HCT116 (cell line): Measurements from ENCODE around the gene SYNDIG1. TPM values are rescaled to one million over a fixed set of nuclear protein-coding genes. Genes with fewer than 3 reads are reported as not detected.

Source experiments
- ATAC-seq: fragments of 200-7000 bp; cut with Tn5 transposase; 2 replicates; pipeline ENCODE4 v1.9.1; 2020; ENCODE audit warnings: mild to moderate bottlenecking, moderate library complexity
- BruUV-seq: library from RNA; stranded (reverse); fragments of 400-500 nt; replicated peaks from 2 replicates; lab custom pipeline; 2021; lab: Mats Ljungman, UMichigan
- CTCF ChIA-PET: fragments of 300-600 bp; sonication (Branson Sonifier 250); formaldehyde crosslinking; loops from one replicate; lab custom pipeline; 2021; ENCODE audit warnings: antibody characterized with exemption; lab: Charles Lee
- POLR2A ChIA-PET: fragments of 300-600, 350-600 bp; sonication (Branson Sonifier 250); formaldehyde crosslinking; loops from one replicate; lab custom pipeline; 2021; ENCODE audit warnings: antibody characterized with exemption; lab: Charles Lee
- RAD21 ChIA-PET, 2 experiments: fragments of 300-600 bp; sonication (Branson Sonifier 250); formaldehyde crosslinking; loops; one replicate each; lab custom pipeline; 2023; ENCODE audit warnings: low total read pairs in 2 of 2; ENCODE audit not compliant: uncharacterized antibody in 2 of 2, unreplicated experiment in 2 of 2, low non-redundant PET in 1 of 2; lab: Charles Lee
- DNase-seq: peaks from one replicate; pipeline ENCODE4 v3.0.0-alpha.2; 2010; ENCODE audit warnings: low read depth, low spot score
- H2AFZ ChIP-seq: fragments of 200-600 bp; shearing (Covaris generic), sonication (generic); 2 replicates; pipeline ENCODE4 v1.6.1; 2017; ENCODE audit warnings: low read depth, mixed run types, mixed read lengths, antibody characterized with exemption, low read length; ENCODE audit not compliant: poor library complexity, severe bottlenecking
- H3K27ac ChIP-seq: 2 replicates; pipeline ENCODE4 v1.5.1; 2012; ENCODE audit warnings: low read depth, low read length
- H3K27me3 ChIP-seq: fragments of 200-600 bp; sonication (generic); 2 replicates; pipeline ENCODE4 v1.6.1; 2016; ENCODE audit warnings: mixed run types, low read length, mixed read lengths; ENCODE audit not compliant: insufficient read depth
- H3K36me3 ChIP-seq, 2 experiments: fragments of 200-500 bp in 1 of 2; fragments of 200-600 bp in 1 of 2; sonication (Bioruptor generic) in 1 of 2; sonication (generic) in 1 of 2; 2 replicates each; pipeline versions ENCODE4 v1.5.1 to v1.6.1; 2014 to 2016; ENCODE audit warnings: low read length in 2 of 2, inconsistent platforms in 1 of 2, mixed read lengths in 1 of 2, mixed run types in 1 of 2; ENCODE audit not compliant: insufficient read depth in 2 of 2, control insufficient read depth in 1 of 2
- H3K4me1 ChIP-seq, 2 experiments: fragments of 200-600 bp in 1 of 2; sonication (generic) in 1 of 2; 2 replicates each; pipeline versions ENCODE4 v1.5.1 to v1.6.1; 2012 to 2017; ENCODE audit warnings: low read length in 2 of 2, inconsistent platforms in 1 of 2, mild to moderate bottlenecking in 1 of 2, mixed read lengths in 1 of 2, mixed run types in 1 of 2, moderate library complexity in 1 of 2; ENCODE audit not compliant: insufficient read depth in 2 of 2, control insufficient read depth in 1 of 2
- H3K4me2 ChIP-seq: fragments of 200-600 bp; sonication (generic); 2 replicates; pipeline ENCODE4 v1.6.1; 2017; ENCODE audit warnings: mixed run types, low read length, mixed read lengths
- H3K4me3 ChIP-seq, 2 experiments: fragments of 200-600 bp in 1 of 2; sonication (generic) in 1 of 2; replicated peaks in 1 of 2; 2 replicates each; pipeline ENCODE4 v1.5.1; 2011 to 2016; ENCODE audit warnings: low read length in 2 of 2, control low read depth in 1 of 2, low read depth in 1 of 2, mild to moderate bottlenecking in 1 of 2, mixed read lengths in 1 of 2, mixed run types in 1 of 2
- H3K79me2 ChIP-seq: fragments of 200-600 bp; sonication (generic); 2 replicates; pipeline ENCODE4 v1.6.1; 2017; ENCODE audit warnings: mild to moderate bottlenecking, mixed run types, low read length, moderate library complexity, mixed read lengths; ENCODE audit not compliant: insufficient read depth
- H3K9ac ChIP-seq: fragments of 200-600 bp; sonication (generic); 2 replicates; pipeline ENCODE4 v1.6.1; 2016; ENCODE audit warnings: low read length, mixed read lengths
- H3K9me2 ChIP-seq: fragments of 200-600 bp; sonication (generic), shearing (Covaris generic); 2 replicates; pipeline ENCODE4 v1.6.1; 2017; ENCODE audit warnings: mixed run types, mild to moderate bottlenecking, moderate library complexity; ENCODE audit not compliant: insufficient read depth
- H3K9me3 ChIP-seq, 2 experiments: fragments of 200-500 bp in 1 of 2; fragments of 200-600 bp in 1 of 2; sonication (Bioruptor generic) in 1 of 2; sonication (generic) in 1 of 2; 2 replicates each; pipeline ENCODE4 v1.6.1; 2014 to 2017; ENCODE audit warnings: low read length in 2 of 2, mixed read lengths in 2 of 2, inconsistent platforms in 1 of 2, low read depth in 1 of 2, mild to moderate bottlenecking in 1 of 2, mixed run types in 1 of 2, moderate library complexity in 1 of 2; ENCODE audit not compliant: control insufficient read depth in 1 of 2, insufficient read depth in 1 of 2
- H4K20me1 ChIP-seq: fragments of 200-600 bp; sonication (generic), shearing (Covaris generic); 2 replicates; pipeline ENCODE4 v1.6.1; 2017; ENCODE audit warnings: mixed run types, mild to moderate bottlenecking, moderate library complexity; ENCODE audit not compliant: insufficient read depth
- CEBPB ChIP-seq: IDR thresholded peaks from 2 replicates; pipeline ENCODE4 v1.6.1; 2012; ENCODE audit warnings: low read depth
- EZH2 ChIP-seq: fragments of 200-600 bp; sonication (generic); IDR thresholded peaks from 2 replicates; pipeline ENCODE4 v1.6.1; 2017; ENCODE audit warnings: antibody characterized with exemption, mixed run types
- FOSL1 ChIP-seq: IDR thresholded peaks from 2 replicates; pipeline ENCODE4 v1.6.1; 2012; ENCODE audit warnings: low read depth
- SIN3A ChIP-seq: IDR thresholded peaks from 2 replicates; pipeline ENCODE4 v1.6.1; 2012; ENCODE audit warnings: low read depth
- SP1 ChIP-seq: IDR thresholded peaks from 2 replicates; pipeline ENCODE4 v1.6.1; 2012; ENCODE audit warnings: low read depth
- TCF7L2 ChIP-seq: IDR thresholded peaks from 2 replicates; pipeline ENCODE4 v1.7.0; 2011; ENCODE audit warnings: borderline replicate concordance, inconsistent platforms; ENCODE audit not compliant: insufficient read depth, insufficient read length; ENCODE audit errors: extremely low read depth
- intact Hi-C: fragments of 100-400 bp; cut with micrococcal nuclease; formaldehyde crosslinking; loops from 2 replicates; pipeline ENCODE4 v1.10.0; 2022
- total RNA-seq: library from RNA; stranded (reverse); gene quantifications from one replicate; pipeline ENCODE4 v1.2.1, GENCODE V29; 2021; ENCODE audit not compliant: unreplicated experiment
- TF ChIP-seq, protein P1 (sequence below), 3 experiments: fragments of 200-600 bp in 1 of 3; sonication (generic) in 1 of 3; IDR thresholded peaks in 2 of 3; conservative IDR thresholded peaks in 1 of 3; 2 replicates each; pipeline ENCODE4 v1.5.1; 2012 to 2017; ENCODE audit warnings: low read depth in 2 of 3, low read length in 2 of 3, antibody characterized with exemption in 1 of 3, borderline replicate concordance in 1 of 3, control low read depth in 1 of 3, mild to moderate bottlenecking in 1 of 3, mixed read lengths in 1 of 3, mixed run types in 1 of 3, moderate library complexity in 1 of 3; ENCODE audit not compliant: insufficient read depth in 1 of 3
- TF ChIP-seq, protein P2 (sequence below): IDR thresholded peaks from 2 replicates; pipeline ENCODE4 v1.6.1; 2011; ENCODE audit warnings: mild to moderate bottlenecking, low read length, moderate library complexity; ENCODE audit not compliant: insufficient replicate concordance; ENCODE audit errors: extremely low read depth

SYNDIG1 gene
- total RNA-seq, 1 experiment from 2014 or later, result not detected

DNA sequence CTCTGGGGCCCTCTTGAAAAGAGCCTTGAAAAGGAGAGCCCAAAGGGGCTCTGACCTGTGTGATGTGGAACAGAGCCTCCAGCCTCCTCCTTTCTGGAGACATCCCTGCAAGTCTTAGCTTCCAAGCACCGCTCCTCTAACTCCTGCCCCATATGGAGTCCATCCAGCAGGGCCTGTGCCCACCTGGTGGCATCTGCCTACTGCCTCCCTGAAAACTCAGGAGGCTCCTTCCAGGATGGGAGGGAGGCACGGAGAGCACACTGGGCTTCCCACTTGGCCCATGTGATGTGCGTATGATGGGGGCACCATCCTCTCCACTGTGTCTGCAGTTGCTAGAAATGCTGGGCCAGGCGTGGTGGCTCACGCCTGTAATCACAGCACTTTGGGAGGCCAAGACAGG, 98.1 kb downstream of the SYNDIG1 start:
- H3K9me3 ChIP-seq, result no peaks in the 10 kb centered on the region
- no peak overlapping the region for H3K9ac ChIP-seq
- H2AFZ ChIP-seq, result no peak overlapping the region
- ChIA-PET POLR2A (no interaction called here), CTCF (no interaction called here), RAD21 (no interaction called here)
- ATAC-seq (no peak), DNase-seq (no peak)
- intact Hi-C loops, result no loop called here
- no peaks in the 10 kb centered on the region for H4K20me1 ChIP-seq
- H3K9me2 ChIP-seq, result no peaks in the 10 kb centered on the region
- H3K27me3 ChIP-seq, result peaks cover 66% of the 10 kb centered on the region
- no peaks in the 10 kb centered on the region for H3K79me2 ChIP-seq
- no peak overlapping the region for H3K27ac ChIP-seq
- no peak overlapping the region for H3K4me3 ChIP-seq
- BruUV-seq, result no TSS peak
- no peak overlapping the region for H3K4me2 ChIP-seq
- H3K4me1 ChIP-seq, result no peaks in the 10 kb centered on the region
- no peak for TF ChIP-seq CEBPB
- no peak for TF ChIP-seq EZH2
- no peak for TF ChIP-seq TCF7L2
- no peak for TF ChIP-seq FOSL1
- no peaks in the 10 kb centered on the region for H3K36me3 ChIP-seq

DNA sequence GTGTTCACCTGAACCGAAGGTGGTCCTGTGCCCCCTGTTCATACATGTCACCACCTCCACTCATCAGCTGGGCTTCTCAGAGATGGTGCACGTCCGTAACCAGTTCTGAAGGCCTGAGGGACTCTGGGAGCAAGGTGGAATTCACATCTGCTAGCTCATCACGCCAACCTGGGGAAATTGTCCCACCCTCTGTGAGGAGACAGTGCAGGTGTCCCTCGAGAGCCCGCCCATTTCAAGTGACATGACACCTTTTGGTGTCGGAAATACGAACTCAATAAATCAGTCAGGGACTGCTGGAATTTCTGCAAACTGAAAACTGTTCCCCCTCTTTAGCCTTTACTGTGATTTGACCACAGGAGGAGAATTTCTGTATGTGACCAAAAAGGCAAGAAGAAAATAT, 99.4 kb downstream of the SYNDIG1 start:
- no peak overlapping the region for H3K27ac ChIP-seq
- POLR2A ChIA-PET, result no interaction called here
- no peaks in the 10 kb centered on the region for H3K9me2 ChIP-seq
- no peak overlapping the region for H2AFZ ChIP-seq
- RAD21 ChIA-PET, result no interaction called here
- H3K4me1 ChIP-seq, result no peaks in the 10 kb centered on the region
- TF ChIP-seq SIN3A, result no peak
- no peak for TF ChIP-seq SP1
- TF ChIP-seq, protein P1, sequence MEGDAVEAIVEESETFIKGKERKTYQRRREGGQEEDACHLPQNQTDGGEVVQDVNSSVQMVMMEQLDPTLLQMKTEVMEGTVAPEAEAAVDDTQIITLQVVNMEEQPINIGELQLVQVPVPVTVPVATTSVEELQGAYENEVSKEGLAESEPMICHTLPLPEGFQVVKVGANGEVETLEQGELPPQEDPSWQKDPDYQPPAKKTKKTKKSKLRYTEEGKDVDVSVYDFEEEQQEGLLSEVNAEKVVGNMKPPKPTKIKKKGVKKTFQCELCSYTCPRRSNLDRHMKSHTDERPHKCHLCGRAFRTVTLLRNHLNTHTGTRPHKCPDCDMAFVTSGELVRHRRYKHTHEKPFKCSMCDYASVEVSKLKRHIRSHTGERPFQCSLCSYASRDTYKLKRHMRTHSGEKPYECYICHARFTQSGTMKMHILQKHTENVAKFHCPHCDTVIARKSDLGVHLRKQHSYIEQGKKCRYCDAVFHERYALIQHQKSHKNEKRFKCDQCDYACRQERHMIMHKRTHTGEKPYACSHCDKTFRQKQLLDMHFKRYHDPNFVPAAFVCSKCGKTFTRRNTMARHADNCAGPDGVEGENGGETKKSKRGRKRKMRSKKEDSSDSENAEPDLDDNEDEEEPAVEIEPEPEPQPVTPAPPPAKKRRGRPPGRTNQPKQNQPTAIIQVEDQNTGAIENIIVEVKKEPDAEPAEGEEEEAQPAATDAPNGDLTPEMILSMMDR (IDR thresholded peaks at IDR 0.05 in 2 of 3, conservative IDR thresholded peaks at IDR 0.05 in 1 of 3; ENCODE audit: borderline replicate concordance in 1 of 3, insufficient read depth in 1 of 3, low read depth in 2 of 3, low read length in 2 of 3), result no peak
- TF ChIP-seq, protein P2, sequence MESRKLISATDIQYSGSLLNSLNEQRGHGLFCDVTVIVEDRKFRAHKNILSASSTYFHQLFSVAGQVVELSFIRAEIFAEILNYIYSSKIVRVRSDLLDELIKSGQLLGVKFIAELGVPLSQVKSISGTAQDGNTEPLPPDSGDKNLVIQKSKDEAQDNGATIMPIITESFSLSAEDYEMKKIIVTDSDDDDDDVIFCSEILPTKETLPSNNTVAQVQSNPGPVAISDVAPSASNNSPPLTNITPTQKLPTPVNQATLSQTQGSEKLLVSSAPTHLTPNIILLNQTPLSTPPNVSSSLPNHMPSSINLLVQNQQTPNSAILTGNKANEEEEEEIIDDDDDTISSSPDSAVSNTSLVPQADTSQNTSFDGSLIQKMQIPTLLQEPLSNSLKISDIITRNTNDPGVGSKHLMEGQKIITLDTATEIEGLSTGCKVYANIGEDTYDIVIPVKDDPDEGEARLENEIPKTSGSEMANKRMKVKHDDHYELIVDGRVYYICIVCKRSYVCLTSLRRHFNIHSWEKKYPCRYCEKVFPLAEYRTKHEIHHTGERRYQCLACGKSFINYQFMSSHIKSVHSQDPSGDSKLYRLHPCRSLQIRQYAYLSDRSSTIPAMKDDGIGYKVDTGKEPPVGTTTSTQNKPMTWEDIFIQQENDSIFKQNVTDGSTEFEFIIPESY, result no peak
- no peaks in the 10 kb centered on the region for H4K20me1 ChIP-seq
- no peak overlapping the region for H3K4me2 ChIP-seq
- DNase-seq (no peak), ATAC-seq (no peak)
- H3K36me3 ChIP-seq, result no peaks in the 10 kb centered on the region
- H3K9ac ChIP-seq, result no peak overlapping the region
- no peak overlapping the region for H3K4me3 ChIP-seq
- H3K27me3 ChIP-seq, result peaks cover 77% of the 10 kb centered on the region
- CTCF ChIA-PET, result no interaction called here
- intact Hi-C loops, result no loop called here
- no peaks in the 10 kb centered on the region for H3K9me3 ChIP-seq
- no TSS peak for BruUV-seq
- no peaks in the 10 kb centered on the region for H3K79me2 ChIP-seq
